OCI-LY1 (cell line): ENCODE measurements around the gene ZNF574.
"Not testable (repeated sequence)": the region's sequence is repeated elsewhere in the genome, so short reads cannot be mapped to it uniquely, and the experiment has no call there.

Experiments used
- H2AFZ ChIP-seq: fragments of 200-600 bp; sonication (generic), shearing (Covaris generic); 2 replicates; pipeline ENCODE4 v1.6.0; 2014; ENCODE audit warnings: antibody characterized with exemption, mild to moderate bottlenecking, low read length
- H3F3A ChIP-seq: fragments of 200-600 bp; sonication (generic), shearing (Covaris generic); 2 replicates; pipeline ENCODE4 v1.6.0; 2014; ENCODE audit warnings: mild to moderate bottlenecking, antibody characterized with exemption, low read length, moderate library complexity; ENCODE audit not compliant: insufficient read depth
- H3K27ac ChIP-seq: fragments of 200-600 bp; sonication (generic); 2 replicates; pipeline ENCODE4 v1.5.1; 2014; ENCODE audit warnings: low read length, mixed run types, mild to moderate bottlenecking, low read depth; ENCODE audit not compliant: poor library complexity, severe bottlenecking
- H3K27me3 ChIP-seq: fragments of 200-600 bp; sonication (generic); 2 replicates; pipeline ENCODE4 v1.6.0; 2014; ENCODE audit warnings: antibody characterized with exemption, mild to moderate bottlenecking, low read length, moderate library complexity; ENCODE audit not compliant: insufficient read depth
- H3K36me3 ChIP-seq: fragments of 200-600 bp; sonication (generic); 2 replicates; pipeline ENCODE4 v1.6.1; 2014; ENCODE audit warnings: mild to moderate bottlenecking, antibody characterized with exemption, low read length, moderate library complexity, mixed read lengths; ENCODE audit not compliant: insufficient read depth
- H3K4me1 ChIP-seq: fragments of 200-600 bp; sonication (generic); 2 replicates; pipeline ENCODE4 v1.5.1; 2014; ENCODE audit warnings: mild to moderate bottlenecking, low read length, moderate library complexity; ENCODE audit not compliant: insufficient read depth, severe bottlenecking
- H3K4me2 ChIP-seq: fragments of 200-600 bp; sonication (generic), shearing (Covaris generic); 2 replicates; pipeline ENCODE4 v1.6.1; 2014; ENCODE audit warnings: low read length
- H3K4me3 ChIP-seq: fragments of 200-600 bp; sonication (generic); 2 replicates; pipeline ENCODE4 v1.5.1; 2014; ENCODE audit warnings: low read length, low read depth, mild to moderate bottlenecking, mixed read lengths; ENCODE audit not compliant: poor library complexity, severe bottlenecking
- H3K79me2 ChIP-seq: fragments of 200-600 bp; shearing (Covaris generic); 2 replicates; pipeline ENCODE4 v1.6.1; 2016; ENCODE audit warnings: mixed run types, low read length, mixed read lengths; ENCODE audit not compliant: insufficient read depth
- H3K9ac ChIP-seq: fragments of 200-600 bp; sonication (generic), shearing (Covaris generic); 2 replicates; pipeline ENCODE4 v1.6.1; 2014; ENCODE audit warnings: mild to moderate bottlenecking, low read length, mixed read lengths
- H3K9me2 ChIP-seq: fragments of 200-600 bp; sonication (generic), shearing (Covaris generic); 2 replicates; pipeline ENCODE4 v1.6.1; 2014; ENCODE audit warnings: low read depth, mild to moderate bottlenecking, low read length, mixed read lengths
- H3K9me3 ChIP-seq: fragments of 200-600 bp; shearing (Covaris generic); 2 replicates; pipeline ENCODE4 v1.6.1; 2014; ENCODE audit warnings: low read length, mixed read lengths
- H4K20me1 ChIP-seq: fragments of 200-600 bp; sonication (generic), shearing (Covaris generic); 2 replicates; pipeline ENCODE4 v1.6.0; 2016; ENCODE audit warnings: mild to moderate bottlenecking, low read length; ENCODE audit not compliant: insufficient read depth
- EZH2 ChIP-seq: fragments of 200-600 bp; sonication (generic), shearing (Covaris generic); IDR thresholded peaks from 2 replicates; pipeline ENCODE4 v1.8.0; 2017; ENCODE audit warnings: borderline replicate concordance, mixed run types, mild to moderate bottlenecking, antibody characterized with exemption, low read length, moderate library complexity, mixed read lengths
- TF ChIP-seq, protein P1 (sequence below): fragments of 200-600 bp; sonication (generic), shearing (Covaris generic); IDR thresholded peaks from 2 replicates; pipeline ENCODE4 v1.5.1; 2017; ENCODE audit warnings: mild to moderate bottlenecking, antibody characterized with exemption, low read length, moderate library complexity, mixed read lengths

Gene ZNF574

DNA sequence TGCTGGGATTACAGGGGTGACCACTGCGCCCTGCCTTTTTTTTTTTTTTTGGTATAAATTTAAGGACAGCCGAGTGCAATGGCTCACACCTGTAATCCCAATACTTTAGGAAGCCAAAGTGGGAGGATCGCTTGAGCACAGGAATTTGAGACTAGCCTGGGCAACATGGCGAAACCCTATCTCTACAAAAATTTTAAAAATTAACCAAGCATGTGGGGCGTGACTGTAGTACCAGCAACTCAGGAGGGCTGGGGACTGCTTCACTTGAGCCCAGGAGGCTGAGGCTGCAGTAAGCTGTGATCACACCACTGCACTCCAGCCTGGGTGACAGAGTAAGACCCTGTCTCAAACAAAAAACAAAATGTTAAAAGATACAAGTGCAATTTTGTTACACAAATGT, 21.5 kb downstream of the ZNF574 start:
- Histone ChIP-seq H3K27me3 (no peaks in the 10 kb centered on the region), H3K4me2 (no peak overlapping the region), H4K20me1 (no peaks in the 10 kb centered on the region), H3K79me2 (no peaks in the 10 kb centered on the region), H3K27ac (no peak overlapping the region), H3K4me1 (no peaks in the 10 kb centered on the region), H3K36me3 (peaks cover 30% of the 10 kb centered on the region; the same call in 1 of the 2 replicates), H2AFZ (no peak overlapping the region), H3K9me2 (no peaks in the 10 kb centered on the region), H3K9me3 (no peaks in the 10 kb centered on the region), H3K9ac (no peak overlapping the region), H3F3A (no peaks in the 10 kb centered on the region), H3K4me3 (no peak overlapping the region)
- TF ChIP-seq EZH2: no peak
- TF ChIP-seq, protein P1, sequence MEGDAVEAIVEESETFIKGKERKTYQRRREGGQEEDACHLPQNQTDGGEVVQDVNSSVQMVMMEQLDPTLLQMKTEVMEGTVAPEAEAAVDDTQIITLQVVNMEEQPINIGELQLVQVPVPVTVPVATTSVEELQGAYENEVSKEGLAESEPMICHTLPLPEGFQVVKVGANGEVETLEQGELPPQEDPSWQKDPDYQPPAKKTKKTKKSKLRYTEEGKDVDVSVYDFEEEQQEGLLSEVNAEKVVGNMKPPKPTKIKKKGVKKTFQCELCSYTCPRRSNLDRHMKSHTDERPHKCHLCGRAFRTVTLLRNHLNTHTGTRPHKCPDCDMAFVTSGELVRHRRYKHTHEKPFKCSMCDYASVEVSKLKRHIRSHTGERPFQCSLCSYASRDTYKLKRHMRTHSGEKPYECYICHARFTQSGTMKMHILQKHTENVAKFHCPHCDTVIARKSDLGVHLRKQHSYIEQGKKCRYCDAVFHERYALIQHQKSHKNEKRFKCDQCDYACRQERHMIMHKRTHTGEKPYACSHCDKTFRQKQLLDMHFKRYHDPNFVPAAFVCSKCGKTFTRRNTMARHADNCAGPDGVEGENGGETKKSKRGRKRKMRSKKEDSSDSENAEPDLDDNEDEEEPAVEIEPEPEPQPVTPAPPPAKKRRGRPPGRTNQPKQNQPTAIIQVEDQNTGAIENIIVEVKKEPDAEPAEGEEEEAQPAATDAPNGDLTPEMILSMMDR: no peak

DNA sequence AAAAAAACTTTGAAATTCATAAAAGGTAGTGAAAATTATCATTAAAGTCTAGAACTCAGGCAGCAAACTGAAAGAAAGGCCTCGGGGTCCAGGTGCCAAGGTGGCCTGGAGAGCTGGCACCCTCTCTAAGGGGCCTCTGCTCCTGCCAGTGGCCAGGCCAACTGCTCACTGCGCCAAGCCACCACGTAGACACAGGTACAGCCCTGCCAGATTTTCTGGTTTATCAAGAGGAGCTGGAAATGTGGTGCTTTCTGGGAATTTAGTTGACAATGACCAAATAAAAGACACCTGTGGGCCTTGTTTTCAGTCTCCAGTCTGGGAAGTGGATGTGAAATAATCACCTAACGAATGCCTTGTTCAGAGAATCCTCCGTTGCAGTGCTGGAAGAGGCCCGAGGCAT, 22.8 kb downstream of the ZNF574 start:
- Histone ChIP-seq H3K9me3 (no peaks in the 10 kb centered on the region), H3K9ac (no peak overlapping the region), H3K79me2 (no peaks in the 10 kb centered on the region), H3K36me3 (peaks cover 28% of the 10 kb centered on the region), H3K27ac (no peak overlapping the region), H3K9me2 (no peaks in the 10 kb centered on the region), H4K20me1 (no peaks in the 10 kb centered on the region), H3K4me2 (no peak overlapping the region), H3F3A (no peaks in the 10 kb centered on the region), H3K4me3 (no peak overlapping the region), H2AFZ (no peak overlapping the region), H3K4me1 (no peaks in the 10 kb centered on the region), H3K27me3 (no peaks in the 10 kb centered on the region)
- TF ChIP-seq, protein P1: no peak
- TF ChIP-seq EZH2: no peak

DNA sequence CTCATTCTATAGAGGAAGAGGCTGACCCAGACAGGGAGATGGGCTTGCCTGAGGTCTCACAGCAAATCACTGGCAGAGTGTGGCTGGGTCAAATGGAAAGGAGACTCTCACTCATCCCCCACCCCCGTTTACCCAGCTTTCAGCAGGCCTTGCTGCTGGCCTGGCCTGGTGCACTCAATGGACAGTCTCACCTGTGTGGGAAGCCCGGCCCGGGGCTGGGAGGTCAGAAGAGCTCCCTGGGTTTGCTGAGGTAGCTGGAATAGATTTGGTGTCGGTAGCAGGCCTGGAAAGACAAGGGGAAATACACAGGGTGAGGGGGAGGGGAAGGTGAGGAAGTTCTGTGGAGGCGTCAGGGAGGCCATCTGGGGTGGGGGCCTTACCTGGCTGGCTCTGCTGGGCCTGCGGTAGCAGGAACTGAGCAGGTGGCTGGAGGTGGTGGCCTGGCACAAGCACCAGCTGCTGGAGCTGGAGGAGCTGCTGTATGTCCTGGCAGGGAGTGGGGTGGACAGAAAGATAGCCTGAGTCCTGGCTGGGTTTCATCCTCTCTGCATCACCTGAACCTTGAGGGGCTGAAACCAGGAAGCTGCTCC, 23.5 kb downstream of the ZNF574 start:
- H3K4me1 ChIP-seq: no peaks in the 10 kb centered on the region
- H3K27ac ChIP-seq: no peak overlapping the region
- TF ChIP-seq, protein P1: no peak
- no peak for TF ChIP-seq EZH2
- no peak overlapping the region for H3K4me2 ChIP-seq
- H3K9me3 ChIP-seq: no peaks in the 10 kb centered on the region
- no peaks in the 10 kb centered on the region for H3F3A ChIP-seq
- no peaks in the 10 kb centered on the region for H3K79me2 ChIP-seq
- no peaks in the 10 kb centered on the region for H3K9me2 ChIP-seq
- H2AFZ ChIP-seq: no peak overlapping the region
- H3K36me3 ChIP-seq: peaks cover 22% of the 10 kb centered on the region
- no peak overlapping the region for H3K4me3 ChIP-seq
- H3K9ac ChIP-seq: no peak overlapping the region
- no peaks in the 10 kb centered on the region for H3K27me3 ChIP-seq
- no peaks in the 10 kb centered on the region for H4K20me1 ChIP-seq

DNA sequence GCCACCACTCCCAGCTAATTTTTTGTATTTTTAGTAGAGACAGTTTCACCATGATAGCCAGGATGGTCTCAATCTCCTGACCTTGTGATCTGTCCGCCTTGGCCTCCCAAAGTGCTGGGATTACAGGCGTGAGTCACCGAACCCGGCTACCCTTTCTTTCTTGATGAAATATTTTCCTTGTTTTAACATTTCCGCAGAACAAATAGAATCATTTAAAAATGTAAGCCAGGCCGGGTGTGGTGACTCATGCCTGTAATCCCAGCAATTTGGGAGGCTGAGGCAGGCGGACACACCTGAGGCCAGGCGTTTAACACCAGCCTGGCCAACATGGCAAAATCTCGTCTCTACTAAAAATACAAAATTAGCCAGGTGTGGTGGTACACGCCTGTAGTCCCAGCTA, 24.3 kb downstream of the ZNF574 start:
- H3K9ac ChIP-seq, H3K4me1 ChIP-seq: not testable (repeated sequence)

More for the DNA sequence above, 24.3 kb downstream of the ZNF574 start:
- H3F3A ChIP-seq, H2AFZ ChIP-seq, H3K27me3 ChIP-seq, H3K9me2 ChIP-seq, H4K20me1 ChIP-seq, H3K79me2 ChIP-seq, H3K4me3 ChIP-seq, H3K27ac ChIP-seq, H3K9me3 ChIP-seq, H3K4me2 ChIP-seq: not testable (repeated sequence)
- peaks cover 15% of the 10 kb centered on the region for H3K36me3 ChIP-seq
